ENCODE results near the gene SMIM35.
A peak's percentile ranks its signal among the peaks of the same experiment; 100 is the strongest.

The SMIM35 gene

GRCh38 chr11:118046051-118046963 lies 40.5 kb downstream of the SMIM35 start:
- no peak overlapping the region for H3K27ac ChIP-seq
- DNase-seq (ENCODE audit: low read depth, low spot score) = no peak

DNA sequence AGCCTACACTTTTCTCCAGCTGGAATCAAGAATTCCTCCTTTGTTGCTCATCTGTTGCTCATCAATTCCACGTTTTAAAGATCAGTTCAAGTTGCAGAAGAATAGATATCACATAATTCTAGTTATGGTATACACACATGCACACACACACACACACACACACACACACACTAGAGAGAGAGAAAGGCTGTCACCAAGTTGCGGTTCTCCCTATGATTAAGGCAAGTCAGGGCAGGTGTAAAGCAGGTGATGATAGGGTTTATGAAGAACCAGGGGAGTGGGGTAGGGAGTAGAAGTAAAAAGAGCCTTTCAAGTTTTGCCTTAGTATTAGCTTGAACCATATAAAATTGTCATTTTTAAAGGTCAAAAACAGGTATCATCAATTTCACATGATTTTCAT lies 41.6 kb downstream of the SMIM35 start:
- H3K27ac ChIP-seq = no peak overlapping the region
- peak; percentile 36 for DNase-seq (ENCODE audit: low read depth, low spot score)

DNA sequence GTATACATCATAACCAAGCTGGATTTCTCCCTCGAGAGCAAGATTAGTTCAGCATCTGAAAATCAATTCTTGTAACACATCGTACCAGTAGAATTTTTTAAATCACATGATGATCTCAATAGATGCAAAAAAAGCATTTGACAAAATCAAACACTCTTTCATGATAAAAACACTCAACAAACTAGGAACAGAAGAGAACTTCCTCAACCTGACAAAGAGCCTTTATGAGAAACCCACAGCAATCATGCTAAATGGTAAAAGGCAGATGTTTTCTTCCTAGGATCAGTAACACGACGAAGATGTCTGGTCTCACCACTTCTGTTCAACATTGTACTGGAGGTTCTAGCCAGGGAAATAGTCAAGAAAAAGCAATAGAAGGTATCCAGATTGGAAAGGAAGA lies 44.0 kb downstream of the SMIM35 start:
- H3K27ac ChIP-seq = no peak overlapping the region
- no peak for DNase-seq (ENCODE audit: low read depth, low spot score)

DNA sequence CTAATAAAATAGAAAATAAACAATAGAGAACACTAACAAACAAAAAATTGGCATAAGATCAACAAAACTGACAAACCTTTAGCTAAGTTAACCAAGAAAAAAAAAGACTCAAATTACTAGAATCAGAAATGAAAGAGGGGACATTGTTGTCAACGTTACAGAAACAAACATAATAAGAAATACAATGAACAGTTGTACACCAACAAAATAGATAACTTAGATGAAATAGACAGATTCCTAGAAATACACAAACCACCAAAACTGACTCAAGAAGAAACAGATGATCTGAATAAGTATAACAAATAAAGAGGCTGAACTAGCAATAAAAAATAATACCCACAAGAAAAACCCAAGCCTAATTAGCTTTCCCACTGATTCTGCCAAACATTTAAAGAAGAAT lies 44.6 kb downstream of the SMIM35 start:
- H3K27ac ChIP-seq = no peak overlapping the region

GRCh38 chr11:118033443-118033842 lies 53.3 kb downstream of the SMIM35 start:
- DNase-seq (ENCODE audit: low read depth, low spot score) = no peak

More for the DNA sequence above, 44.6 kb downstream of the SMIM35 start:
- DNase-seq (ENCODE audit: low read depth, low spot score) = no peak

GRCh38 chr11:118028626-118029025 lies 58.1 kb downstream of the SMIM35 start:
- no peak overlapping the region for H3K27ac ChIP-seq
- DNase-seq (ENCODE audit: low read depth, low spot score) = no peak

More at GRCh38 chr11:118033443-118033842, 53.3 kb downstream of the SMIM35 start:
- no peak overlapping the region for H3K27ac ChIP-seq

DNA sequence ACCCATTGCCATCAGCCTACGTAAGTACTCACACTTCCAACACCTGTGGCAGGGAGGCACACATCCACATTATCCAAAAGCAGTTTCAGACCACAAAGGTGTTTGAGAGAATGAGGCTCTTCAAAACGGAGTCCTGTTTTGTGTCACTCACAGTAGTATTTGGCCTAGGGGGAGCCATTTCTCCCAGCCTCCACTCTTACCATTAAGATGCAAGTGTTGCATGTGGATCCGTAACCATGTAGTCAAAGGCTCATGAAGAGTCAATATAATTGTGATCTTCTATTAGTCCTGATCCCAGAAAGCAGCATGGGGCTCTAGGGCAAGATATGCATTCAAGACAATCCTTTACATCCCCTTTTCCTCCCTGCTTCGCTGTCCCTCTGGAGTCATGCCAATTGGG lies 59.1 kb downstream of the SMIM35 start:
- no peak for DNase-seq (ENCODE audit: low read depth, low spot score)
- H3K27ac ChIP-seq = no peak overlapping the region

GRCh38 chr11:118021146-118021545 lies 65.6 kb downstream of the SMIM35 start:
- no peak overlapping the region for H3K27ac ChIP-seq
- DNase-seq (ENCODE audit: low read depth, low spot score) = no peak

- no peak for DNase-seq (ENCODE audit: low read depth, low spot score)
- no peak overlapping the region for H3K27ac ChIP-seq
These were observed 68.4 kb downstream of the SMIM35 start for GRCh38 chr11:118018401-118018800.

DNA sequence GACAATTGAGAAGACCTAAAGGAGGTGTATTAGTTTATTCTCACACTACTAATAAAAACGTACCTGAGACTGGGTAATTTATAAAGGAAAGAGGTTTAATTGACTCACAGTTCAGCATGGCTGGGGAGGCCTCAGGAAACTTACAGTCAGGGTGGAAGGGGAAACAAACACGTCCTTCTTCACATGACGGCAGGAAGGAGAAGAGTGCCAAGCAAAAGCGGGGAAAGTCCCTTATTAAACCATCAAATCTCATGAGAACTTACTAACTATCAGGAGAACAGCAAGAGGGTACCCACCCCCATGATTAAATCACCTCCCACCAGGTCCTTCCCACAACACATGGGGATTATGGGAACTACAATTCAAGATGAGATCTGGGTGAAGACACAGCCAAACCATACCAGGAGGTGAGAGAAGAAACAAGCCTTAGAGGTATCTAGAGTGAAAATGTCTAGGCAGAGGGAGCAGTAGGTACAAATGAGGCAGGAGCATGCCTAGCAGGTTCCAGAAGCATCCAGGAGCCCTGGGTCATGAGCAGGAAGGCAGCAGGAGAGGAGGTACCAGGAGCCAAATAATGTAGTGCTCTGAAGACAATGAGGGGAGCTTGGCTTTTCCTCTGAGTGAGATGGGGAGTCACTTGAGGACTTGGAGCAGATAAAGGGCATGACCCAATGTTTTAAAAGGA lies 69.0 kb downstream of the SMIM35 start:
- DNase-seq (ENCODE audit: low read depth, low spot score) = no peak
- H3K27ac ChIP-seq = no peak overlapping the region

DNA sequence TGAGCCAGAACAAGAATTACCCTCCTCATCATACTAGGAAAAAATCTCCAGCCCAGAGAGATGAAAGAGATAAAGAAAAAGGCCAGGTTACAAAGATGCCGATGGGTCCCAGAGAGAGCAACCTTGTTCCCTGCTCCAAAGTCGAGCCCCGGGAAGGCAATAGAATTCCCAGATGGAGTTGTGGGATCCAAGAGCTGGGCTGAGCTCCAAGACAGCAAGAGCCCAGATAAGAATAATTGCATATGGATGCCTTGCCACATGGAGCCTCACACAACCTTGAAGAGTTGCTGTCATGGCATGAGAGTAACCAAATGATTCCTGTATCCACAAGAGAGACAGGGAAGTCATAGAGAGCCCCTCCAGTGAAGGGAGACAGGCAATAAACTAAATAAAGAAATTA lies 69.7 kb downstream of the SMIM35 start:
- no peak for DNase-seq (ENCODE audit: low read depth, low spot score)

GRCh38 chr11:118016104-118016503 lies 70.7 kb downstream of the SMIM35 start:
- H3K27ac ChIP-seq = no peak overlapping the region
- no peak for DNase-seq (ENCODE audit: low read depth, low spot score)

More for the DNA sequence above, 69.7 kb downstream of the SMIM35 start:
- no peak overlapping the region for H3K27ac ChIP-seq

DNA sequence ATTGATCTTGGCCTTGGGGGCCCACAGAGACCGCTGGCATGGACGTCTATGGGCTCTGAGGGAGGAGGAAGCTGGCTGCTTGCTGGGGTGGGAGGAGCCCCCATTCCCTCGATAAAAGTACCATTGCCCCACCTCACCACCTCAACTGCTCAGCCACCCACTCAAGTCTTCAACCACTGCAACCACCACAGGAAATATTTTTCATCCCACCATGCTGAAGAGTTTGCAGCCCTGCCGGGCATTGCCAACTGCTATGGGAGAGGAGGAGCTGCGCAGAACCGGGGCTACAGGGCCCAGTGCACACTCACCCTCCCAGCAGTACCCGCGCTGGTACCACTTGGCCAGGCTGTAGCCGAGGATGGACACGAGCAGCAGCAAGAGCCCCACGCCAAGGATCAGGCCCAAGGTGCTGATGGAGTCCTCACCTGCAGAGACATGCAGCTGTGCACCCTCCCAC lies 71.3 kb downstream of the SMIM35 start:
- H3K27ac ChIP-seq = no peak overlapping the region
- DNase-seq (ENCODE audit: low read depth, low spot score) = no peak

GRCh38 chr11:118014022-118014421 lies 72.7 kb downstream of the SMIM35 start:
- no peak overlapping the region for H3K27ac ChIP-seq
- no peak for DNase-seq (ENCODE audit: low read depth, low spot score)

- H3K27ac ChIP-seq = no peak overlapping the region
- peak; percentile 8 for DNase-seq (ENCODE audit: low read depth, low spot score)
These were observed 74.6 kb downstream of the SMIM35 start for GRCh38 chr11:118012083-118012669.

- H3K27ac ChIP-seq = no peak overlapping the region
- no peak for DNase-seq (ENCODE audit: low read depth, low spot score)
These were observed 75.9 kb downstream of the SMIM35 start for GRCh38 chr11:118010738-118011461.

DNA sequence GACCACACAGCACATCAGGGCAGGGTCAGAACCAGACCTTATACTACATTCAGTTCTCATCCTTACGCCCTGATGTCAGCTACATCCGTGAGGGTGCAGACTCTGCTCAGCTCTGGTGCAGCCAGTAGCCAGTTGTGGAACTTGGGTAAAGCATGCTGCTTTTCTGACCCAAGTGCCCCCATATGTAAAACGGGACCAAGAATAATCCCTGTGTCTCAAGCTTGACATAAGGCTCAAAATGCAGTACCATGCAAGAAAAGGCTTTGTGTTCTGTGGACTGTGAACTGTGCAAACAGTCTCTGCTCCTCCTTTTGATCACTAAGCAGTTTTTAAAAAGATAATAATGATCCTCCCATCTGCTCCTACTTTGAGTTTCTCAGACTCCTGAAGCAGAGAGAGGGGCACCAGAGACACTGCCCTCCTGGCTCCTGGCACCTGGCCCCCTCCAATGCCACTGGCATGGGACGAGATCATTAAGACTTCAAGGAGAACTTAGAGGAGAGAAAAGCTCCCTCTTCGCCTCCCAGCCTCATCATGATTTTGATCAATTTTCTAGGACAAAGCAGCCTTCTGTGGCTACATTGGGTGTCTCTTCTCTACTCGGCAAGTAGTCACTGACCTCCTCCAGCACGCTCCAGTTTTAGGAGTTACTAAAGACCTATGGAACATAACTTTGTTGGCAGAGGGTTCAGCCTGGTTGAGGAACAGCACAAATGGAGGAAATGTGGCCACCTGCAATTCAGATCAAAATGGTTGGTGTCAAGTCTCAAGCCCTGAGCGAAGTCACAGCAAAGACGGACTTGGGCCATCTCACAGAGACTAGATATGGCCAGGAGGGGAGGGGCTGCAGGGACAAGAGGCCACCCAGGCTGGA lies 76.7 kb downstream of the SMIM35 start:
- DNase-seq (ENCODE audit: low read depth, low spot score) = no peak
- H3K27ac ChIP-seq = no peak overlapping the region

GRCh38 chr11:118008271-118008911 lies 78.4 kb downstream of the SMIM35 start:
- H3K27ac ChIP-seq = no peak overlapping the region

More at GRCh38 chr11:118008271-118008911, 78.4 kb downstream of the SMIM35 start:
- no peak for DNase-seq (ENCODE audit: low read depth, low spot score)
